Measurements from ENCODE around the gene APEX2. TPM values are rescaled to one million over a fixed set of nuclear protein-coding genes. Genes with fewer than 3 reads are reported as not detected.

Gene APEX2
- total RNA-seq, 1 donor from 2014 or later: 8.4 TPM

- Histone ChIP-seq H3K27me3 (ENCODE audit: low read depth) (no peaks in the 10 kb centered on the region), H3K9me3 (replicated peaks) (no peaks in the 10 kb centered on the region), H3K4me3 (no peak overlapping the region), H3K27ac (replicated peaks) (no peak overlapping the region), H3K36me3 (no peaks in the 10 kb centered on the region), H3K4me1 (no peaks in the 10 kb centered on the region)
- no peak for DNase-seq
- intact Hi-C loops (cut with micrococcal nuclease): no loop called here
- TF ChIP-seq, protein P1, sequence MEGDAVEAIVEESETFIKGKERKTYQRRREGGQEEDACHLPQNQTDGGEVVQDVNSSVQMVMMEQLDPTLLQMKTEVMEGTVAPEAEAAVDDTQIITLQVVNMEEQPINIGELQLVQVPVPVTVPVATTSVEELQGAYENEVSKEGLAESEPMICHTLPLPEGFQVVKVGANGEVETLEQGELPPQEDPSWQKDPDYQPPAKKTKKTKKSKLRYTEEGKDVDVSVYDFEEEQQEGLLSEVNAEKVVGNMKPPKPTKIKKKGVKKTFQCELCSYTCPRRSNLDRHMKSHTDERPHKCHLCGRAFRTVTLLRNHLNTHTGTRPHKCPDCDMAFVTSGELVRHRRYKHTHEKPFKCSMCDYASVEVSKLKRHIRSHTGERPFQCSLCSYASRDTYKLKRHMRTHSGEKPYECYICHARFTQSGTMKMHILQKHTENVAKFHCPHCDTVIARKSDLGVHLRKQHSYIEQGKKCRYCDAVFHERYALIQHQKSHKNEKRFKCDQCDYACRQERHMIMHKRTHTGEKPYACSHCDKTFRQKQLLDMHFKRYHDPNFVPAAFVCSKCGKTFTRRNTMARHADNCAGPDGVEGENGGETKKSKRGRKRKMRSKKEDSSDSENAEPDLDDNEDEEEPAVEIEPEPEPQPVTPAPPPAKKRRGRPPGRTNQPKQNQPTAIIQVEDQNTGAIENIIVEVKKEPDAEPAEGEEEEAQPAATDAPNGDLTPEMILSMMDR (IDR thresholded peaks at IDR 0.05; ENCODE audit: borderline replicate concordance): no peak
Observed at GRCh38 chrX:55014897-55015299, 14.7 kb downstream of the APEX2 start.

GRCh38 chrX:55026143-55026542 is 26.0 kb downstream of the APEX2 start:
- no peak overlapping the region for H3K4me3 ChIP-seq
- intact Hi-C loops (cut with micrococcal nuclease): no loop called here
- no peaks in the 10 kb centered on the region for H3K9me3 ChIP-seq (replicated peaks)
- no peaks in the 10 kb centered on the region for H3K36me3 ChIP-seq
- no peaks in the 10 kb centered on the region for H3K4me1 ChIP-seq
- TF ChIP-seq, protein P1 (IDR thresholded peaks at IDR 0.05; ENCODE audit: borderline replicate concordance): no peak
- no peak overlapping the region for H3K27ac ChIP-seq (replicated peaks)
- DNase-seq: no peak
- no peaks in the 10 kb centered on the region for H3K27me3 ChIP-seq (ENCODE audit: low read depth)

GRCh38 chrX:55026840-55027239 is 26.7 kb downstream of the APEX2 start:
- intact Hi-C loops (cut with micrococcal nuclease): no loop called here
- H3K27me3 ChIP-seq (ENCODE audit: low read depth): no peaks in the 10 kb centered on the region
- no peak for DNase-seq

GRCh38 chrX:55028040-55028439 is 27.9 kb downstream of the APEX2 start:
- Histone ChIP-seq H3K9me3 (replicated peaks) (no peaks in the 10 kb centered on the region), H3K4me3 (no peak overlapping the region), H3K27me3 (ENCODE audit: low read depth) (no peaks in the 10 kb centered on the region), H3K36me3 (no peaks in the 10 kb centered on the region), H3K4me1 (no peaks in the 10 kb centered on the region), H3K27ac (replicated peaks) (no peak overlapping the region)
- TF ChIP-seq, protein P1 (IDR thresholded peaks at IDR 0.05; ENCODE audit: borderline replicate concordance): no peak
- no peak for DNase-seq
- intact Hi-C loops (cut with micrococcal nuclease): no loop called here

More at GRCh38 chrX:55026840-55027239, 26.7 kb downstream of the APEX2 start:
- no peaks in the 10 kb centered on the region for H3K36me3 ChIP-seq
- H3K9me3 ChIP-seq (replicated peaks): no peaks in the 10 kb centered on the region
- no peaks in the 10 kb centered on the region for H3K4me1 ChIP-seq
- TF ChIP-seq, protein P1 (IDR thresholded peaks at IDR 0.05; ENCODE audit: borderline replicate concordance): no peak
- no peak overlapping the region for H3K27ac ChIP-seq (replicated peaks)
- no peak overlapping the region for H3K4me3 ChIP-seq

DNA sequence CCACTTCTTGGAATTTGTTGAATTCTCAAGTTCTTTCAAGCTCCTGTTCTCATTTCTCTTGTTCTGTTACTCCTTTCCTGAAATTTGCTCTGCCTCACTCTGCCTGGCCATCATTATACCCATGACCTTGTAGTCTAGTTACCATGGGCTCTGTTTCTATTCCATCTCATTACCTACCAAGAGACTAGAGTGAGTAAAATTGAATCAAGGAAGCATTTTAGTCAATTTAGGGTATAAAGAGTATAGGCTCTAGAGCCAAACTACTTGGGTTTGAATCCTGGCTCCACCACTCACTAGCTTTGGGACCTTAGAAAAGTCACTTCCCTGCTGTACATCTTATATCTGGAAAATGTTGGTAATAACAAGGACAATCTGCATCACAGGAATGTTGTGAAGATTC is 28.4 kb downstream of the APEX2 start:
- no peak overlapping the region for H3K4me3 ChIP-seq
- no peaks in the 10 kb centered on the region for H3K36me3 ChIP-seq
- H3K9me3 ChIP-seq (replicated peaks): no peaks in the 10 kb centered on the region
- H3K4me1 ChIP-seq: no peaks in the 10 kb centered on the region
- no peaks in the 10 kb centered on the region for H3K27me3 ChIP-seq (ENCODE audit: low read depth)
- no peak overlapping the region for H3K27ac ChIP-seq (replicated peaks)
- DNase-seq: no peak
- TF ChIP-seq, protein P1 (IDR thresholded peaks at IDR 0.05; ENCODE audit: borderline replicate concordance): no peak
- intact Hi-C loops (cut with micrococcal nuclease): no loop called here

DNA sequence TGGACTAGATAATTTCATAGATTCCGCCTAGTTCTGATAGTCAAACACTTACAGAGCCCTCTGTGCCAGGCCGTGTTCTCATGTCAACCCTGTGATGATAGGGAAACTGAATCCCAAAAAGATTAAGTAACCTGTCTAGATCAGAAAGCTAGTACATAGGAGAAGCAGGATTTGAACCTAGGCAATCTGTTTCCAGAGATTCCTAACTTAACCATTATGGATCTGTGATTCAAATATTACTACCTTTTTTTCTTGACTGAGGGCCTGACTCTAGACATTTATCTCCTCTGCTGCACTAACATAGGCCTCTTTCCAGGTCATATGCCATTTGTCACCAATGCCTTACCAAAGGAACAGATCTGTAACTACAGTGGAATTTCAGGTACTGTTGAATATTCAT is 29.1 kb downstream of the APEX2 start:
- intact Hi-C loops (cut with micrococcal nuclease): no loop called here
- no peaks in the 10 kb centered on the region for H3K4me1 ChIP-seq
- DNase-seq: no peak
- TF ChIP-seq, protein P1 (IDR thresholded peaks at IDR 0.05; ENCODE audit: borderline replicate concordance): no peak
- H3K27ac ChIP-seq (replicated peaks): no peak overlapping the region
- no peaks in the 10 kb centered on the region for H3K27me3 ChIP-seq (ENCODE audit: low read depth)
- no peaks in the 10 kb centered on the region for H3K9me3 ChIP-seq (replicated peaks)
- no peaks in the 10 kb centered on the region for H3K36me3 ChIP-seq
- H3K4me3 ChIP-seq: no peak overlapping the region
